OCI-LY3 (cell line): ENCODE measurements around the gene MAX.

Source experiments
- EZH2phosphoT487 ChIP-seq: fragments of 200-600 bp; shearing (Covaris generic); IDR thresholded peaks from 2 replicates; pipeline ENCODE4 v1.6.1; 2018; ENCODE audit warnings: antibody characterized with exemption, mixed run types, low read depth
- TF ChIP-seq, protein P1 (sequence below): fragments of 200-600, 300-600 bp; sonication (generic); IDR thresholded peaks from 2 replicates; pipeline ENCODE4 v1.5.1; 2014; ENCODE audit warnings: antibody characterized with exemption, low read length, low read depth

DNA sequence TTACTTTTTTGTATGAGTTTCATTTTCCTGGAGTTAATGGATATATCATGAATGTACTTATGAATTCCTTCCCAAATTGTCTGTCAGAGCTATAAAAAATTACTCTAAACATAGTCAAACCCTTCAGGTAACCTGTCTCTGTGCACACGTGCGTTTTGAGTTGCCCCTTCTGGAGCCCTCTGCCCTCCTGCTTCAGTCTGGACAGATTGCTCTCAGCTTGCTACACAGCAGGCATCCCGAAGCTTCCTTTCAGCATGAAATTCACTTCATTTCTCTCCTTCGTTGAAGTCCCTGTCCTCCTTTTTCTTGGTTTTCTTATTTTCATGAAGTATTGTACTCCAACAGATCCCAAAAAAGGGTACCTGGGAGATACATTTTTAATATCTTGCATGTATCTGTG, 68.3 kb downstream of the MAX start:
- TF ChIP-seq, protein P1, sequence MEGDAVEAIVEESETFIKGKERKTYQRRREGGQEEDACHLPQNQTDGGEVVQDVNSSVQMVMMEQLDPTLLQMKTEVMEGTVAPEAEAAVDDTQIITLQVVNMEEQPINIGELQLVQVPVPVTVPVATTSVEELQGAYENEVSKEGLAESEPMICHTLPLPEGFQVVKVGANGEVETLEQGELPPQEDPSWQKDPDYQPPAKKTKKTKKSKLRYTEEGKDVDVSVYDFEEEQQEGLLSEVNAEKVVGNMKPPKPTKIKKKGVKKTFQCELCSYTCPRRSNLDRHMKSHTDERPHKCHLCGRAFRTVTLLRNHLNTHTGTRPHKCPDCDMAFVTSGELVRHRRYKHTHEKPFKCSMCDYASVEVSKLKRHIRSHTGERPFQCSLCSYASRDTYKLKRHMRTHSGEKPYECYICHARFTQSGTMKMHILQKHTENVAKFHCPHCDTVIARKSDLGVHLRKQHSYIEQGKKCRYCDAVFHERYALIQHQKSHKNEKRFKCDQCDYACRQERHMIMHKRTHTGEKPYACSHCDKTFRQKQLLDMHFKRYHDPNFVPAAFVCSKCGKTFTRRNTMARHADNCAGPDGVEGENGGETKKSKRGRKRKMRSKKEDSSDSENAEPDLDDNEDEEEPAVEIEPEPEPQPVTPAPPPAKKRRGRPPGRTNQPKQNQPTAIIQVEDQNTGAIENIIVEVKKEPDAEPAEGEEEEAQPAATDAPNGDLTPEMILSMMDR: no peak
- TF ChIP-seq EZH2phosphoT487: no peak
